Thyroid gland (tissue), 4 donors: ENCODE results near the gene PRICKLE4.

Experiments used
- POLR2A ChIP-seq, 2 donors: fragments of 450-650 bp; IDR thresholded peaks; one replicate each; pipeline ENCODE4 v1.6.1; 2017; ENCODE audit warnings: antibody characterized with exemption in 2 of 2, mild to moderate bottlenecking in 2 of 2, moderate library complexity in 1 of 2
- TF ChIP-seq, protein P1 (sequence below), 6 experiments: fragments of 200-600 bp in 3 of 6; fragments of 450-650 bp in 3 of 6; sonication (generic) in 3 of 6; IDR thresholded peaks; one replicate each; pipeline ENCODE4 v1.5.1; 2016 to 2019; ENCODE audit warnings: antibody characterized with exemption in 6 of 6, mild to moderate bottlenecking in 2 of 6, inconsistent platforms in 1 of 6, moderate library complexity in 1 of 6

DNA sequence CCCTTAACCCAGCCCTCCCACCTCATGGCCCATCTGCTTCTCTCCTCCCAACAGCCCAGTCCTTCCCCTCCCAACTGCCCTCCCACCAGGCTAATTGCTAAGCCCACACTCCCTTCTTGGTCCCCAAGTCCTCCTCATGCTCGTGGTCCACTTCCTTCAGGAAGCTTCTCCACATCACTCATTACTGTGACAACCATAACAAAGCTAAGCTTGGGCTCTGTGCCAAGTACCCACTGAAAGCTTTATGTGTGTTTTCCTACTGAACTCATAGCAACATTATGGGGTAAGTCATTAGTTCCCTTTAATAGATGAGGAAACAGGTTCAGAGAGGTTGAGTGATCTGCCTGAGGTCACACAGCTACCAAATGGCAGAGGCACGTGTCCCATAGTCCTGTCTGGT is 17.1 kb upstream of the PRICKLE4 start:
- TF ChIP-seq, protein P1, sequence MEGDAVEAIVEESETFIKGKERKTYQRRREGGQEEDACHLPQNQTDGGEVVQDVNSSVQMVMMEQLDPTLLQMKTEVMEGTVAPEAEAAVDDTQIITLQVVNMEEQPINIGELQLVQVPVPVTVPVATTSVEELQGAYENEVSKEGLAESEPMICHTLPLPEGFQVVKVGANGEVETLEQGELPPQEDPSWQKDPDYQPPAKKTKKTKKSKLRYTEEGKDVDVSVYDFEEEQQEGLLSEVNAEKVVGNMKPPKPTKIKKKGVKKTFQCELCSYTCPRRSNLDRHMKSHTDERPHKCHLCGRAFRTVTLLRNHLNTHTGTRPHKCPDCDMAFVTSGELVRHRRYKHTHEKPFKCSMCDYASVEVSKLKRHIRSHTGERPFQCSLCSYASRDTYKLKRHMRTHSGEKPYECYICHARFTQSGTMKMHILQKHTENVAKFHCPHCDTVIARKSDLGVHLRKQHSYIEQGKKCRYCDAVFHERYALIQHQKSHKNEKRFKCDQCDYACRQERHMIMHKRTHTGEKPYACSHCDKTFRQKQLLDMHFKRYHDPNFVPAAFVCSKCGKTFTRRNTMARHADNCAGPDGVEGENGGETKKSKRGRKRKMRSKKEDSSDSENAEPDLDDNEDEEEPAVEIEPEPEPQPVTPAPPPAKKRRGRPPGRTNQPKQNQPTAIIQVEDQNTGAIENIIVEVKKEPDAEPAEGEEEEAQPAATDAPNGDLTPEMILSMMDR (IDR thresholded peaks at IDR 0.05) = no peak
- no peak for TF ChIP-seq POLR2A (IDR thresholded peaks at IDR 0.05)
